Cardiac septum (tissue), 1 donor: ENCODE results near the gene OR10R2. TPM values are rescaled to one million over a fixed set of nuclear protein-coding genes. Genes with fewer than 3 reads are reported as not detected.

Experiments used
- DNase-seq: peaks from one replicate; pipeline ENCODE4 v3.0.0-alpha.2; 2020; ENCODE audit warnings: low spot score
- intact Hi-C: fragments of 100-400 bp; cut with DNase I; formaldehyde crosslinking; loops from one replicate; pipeline ENCODE4 v1.14.0; 2022
- total RNA-seq: library from RNA; stranded (reverse); fragmentation: NEBNext Ultra II Directional; extraction: Animal tissue kit (Norgen Biotek cat#: 25700); gene quantifications from one replicate; pipeline ENCODE4 v1.2.1, GENCODE V29; 2021
- donor health status: DM: no; HTN: no; CAD: no.

OR10R2 gene
- total RNA-seq, 1 donor from 2014 or later, result not detected

DNA sequence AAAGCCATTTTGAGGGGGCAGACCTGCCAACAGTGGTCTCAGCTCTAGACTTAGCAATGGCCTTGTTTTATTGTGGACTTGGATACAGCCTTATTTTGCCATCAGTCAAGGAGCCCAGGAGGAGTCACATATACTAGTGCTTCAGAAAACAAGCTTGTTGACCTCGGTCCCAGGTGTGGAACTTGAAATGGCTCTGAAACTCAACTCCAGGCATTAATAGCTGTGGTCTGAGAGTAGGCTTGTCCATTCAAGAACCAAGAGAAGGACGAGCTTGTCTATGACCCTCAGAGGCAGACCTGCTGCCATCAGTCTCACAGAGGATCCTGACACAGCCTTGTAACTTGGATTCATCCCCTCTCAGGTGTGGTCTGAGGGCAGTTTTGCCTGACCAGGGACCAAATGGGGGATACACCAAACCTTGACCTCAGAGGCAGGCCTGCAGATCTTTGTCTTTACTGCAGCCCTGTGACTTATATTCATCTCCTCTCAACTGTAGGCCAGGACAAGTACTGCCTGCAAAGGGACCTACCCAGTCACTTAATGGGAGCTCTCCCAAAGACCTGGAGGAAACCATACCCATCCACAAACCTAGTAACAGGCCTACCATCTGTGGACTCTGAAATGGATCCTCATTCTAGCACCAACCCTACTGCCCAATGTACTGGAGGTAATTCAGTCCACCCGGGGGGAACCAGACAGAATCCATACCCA is 49.1 kb downstream of the OR10R2 start:
- intact Hi-C loops, result no loop called here
- DNase-seq, result no peak

DNA sequence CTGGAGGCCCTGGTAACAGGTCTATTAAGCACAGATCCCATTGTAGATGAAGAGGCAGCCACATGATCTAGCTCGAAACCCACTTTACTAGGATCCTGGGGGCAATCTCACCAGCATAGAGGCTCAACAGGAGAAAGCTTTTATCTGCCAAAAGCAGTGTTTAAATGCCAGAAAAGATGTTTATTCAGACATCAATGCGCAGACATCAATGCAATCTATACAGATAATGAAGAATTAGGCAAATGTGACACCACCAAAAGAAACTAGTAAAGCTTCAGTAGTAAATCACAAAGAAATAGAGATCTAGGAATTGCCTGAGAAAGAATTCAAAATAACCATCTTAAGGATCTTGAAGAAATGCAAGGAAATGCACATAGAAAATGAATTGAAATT is 49.6 kb downstream of the OR10R2 start:
- intact Hi-C loops, result no loop called here
- no peak for DNase-seq

DNA sequence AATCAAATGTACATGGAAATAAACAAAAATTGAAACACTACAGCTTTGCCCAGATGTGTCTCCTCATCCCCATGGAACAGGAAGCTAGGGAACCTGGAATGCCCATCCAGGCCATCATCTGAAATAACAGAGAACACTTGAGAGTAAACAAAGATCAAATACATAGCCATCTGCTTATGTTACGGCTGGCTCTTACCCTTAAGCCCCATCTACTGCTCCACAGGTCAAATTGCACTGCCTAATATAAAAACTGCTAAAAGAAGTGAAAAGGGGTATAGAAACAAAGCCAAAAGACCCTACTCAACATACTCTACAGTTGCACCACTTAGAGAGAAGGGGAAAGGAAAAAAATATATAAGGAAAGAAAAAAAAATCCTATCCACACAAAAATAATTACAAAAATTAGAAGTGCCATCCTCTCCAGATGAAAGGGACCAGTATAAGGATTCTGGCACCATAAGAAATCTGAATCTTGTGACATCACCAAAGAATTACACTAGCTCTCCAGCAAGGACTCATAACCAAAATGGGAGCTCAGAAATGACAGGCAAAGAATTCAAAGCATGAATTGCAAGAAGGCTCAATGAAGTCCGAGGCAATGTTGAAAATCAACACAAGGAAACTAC is 55.3 kb downstream of the OR10R2 start:
- DNase-seq, result no peak
- intact Hi-C loops, result no loop called here

Other genes with a start within 250 kb of the OR10R2 start
- not detected for gene CD1A, start 217.8 kb upstream of the OR10R2 start, total RNA-seq
- gene CD1C, start 182.3 kb upstream of the OR10R2 start, total RNA-seq, result 0.22 TPM
- not detected for gene CD1B, start 140.7 kb upstream of the OR10R2 start, total RNA-seq
- not detected for gene CD1E, start 118.3 kb upstream of the OR10R2 start, total RNA-seq
- gene OR10T2, start 72.8 kb upstream of the OR10R2 start, total RNA-seq, result not detected
- gene OR10K2, start 46.0 kb upstream of the OR10R2 start, total RNA-seq, result not detected
- gene OR10K1, start 10.4 kb upstream of the OR10R2 start, total RNA-seq, result not detected
- not detected for gene OR6Y1, start 82.2 kb downstream of the OR10R2 start, total RNA-seq
- not detected for gene OR6P1, start 98.4 kb downstream of the OR10R2 start, total RNA-seq
- not detected for gene OR10X1, start 107.7 kb downstream of the OR10R2 start, total RNA-seq
- gene OR10Z1, start 133.0 kb downstream of the OR10R2 start, total RNA-seq, result not detected
- 0.43 TPM for gene SPTA1, start 214.5 kb downstream of the OR10R2 start, total RNA-seq
- gene OR6K2, start 228.4 kb downstream of the OR10R2 start, total RNA-seq, result not detected
- gene OR6K3, start 248.5 kb downstream of the OR10R2 start, total RNA-seq, result not detected